ENCODE data around the gene OCIAD2. TPM values are rescaled to one million over a fixed set of nuclear protein-coding genes. Genes with fewer than 3 reads are reported as not detected.

OCIAD2 gene
- total and polyA plus RNA-seq, 2 of the 8 experiments (the other 6 are each of a cell fraction or from before 2014, with no cell fraction given): 105 to 122 TPM

- Histone ChIP-seq H3K14ac (ENCODE audit: insufficient read length) (no peak overlapping the region), H4K91ac (replicated peaks; ENCODE audit: insufficient read length, low read length) (no peak overlapping the region), H2AFZ (ENCODE audit: low read length) (no peak overlapping the region), H3K4me2 (ENCODE audit: insufficient read depth in 1 of 2, low read depth in 2 of 2, low read length in 2 of 2) (no peak overlapping the region), H3K27ac (ENCODE audit: low read depth, low read length) (no peak overlapping the region), H3K4me3 (ENCODE audit: extremely low read depth in 1 of 4, insufficient read depth in 2 of 4, low read depth in 3 of 4, low read length in 4 of 4) (no peak overlapping the region), H4K20me1 (replicated peaks in 1 of 2; ENCODE audit: control insufficient read depth in 1 of 2, insufficient read depth in 2 of 2, low read length in 2 of 2) (peaks cover 0 to 3% of the 10 kb centered on the region in 2 experiments), H3K4ac (replicated peaks; ENCODE audit: insufficient read length, low read depth, low read length) (no peak overlapping the region), H3K56ac (replicated peaks; ENCODE audit: insufficient read length, low read depth, low read length) (no peak overlapping the region), H3K23ac (ENCODE audit: insufficient read length) (no peak overlapping the region), H2BK5ac (ENCODE audit: low read depth, low read length) (no peak overlapping the region), H3K79me1 (ENCODE audit: low read depth, low read length) (no peaks in the 10 kb centered on the region), H2BK12ac (ENCODE audit: low read depth, low read length) (no peak overlapping the region), H2AK5ac (ENCODE audit: low read depth, low read length) (no peak overlapping the region), H3K9ac (replicated peaks in 1 of 4; ENCODE audit: extremely low read depth in 1 of 4, low read depth in 3 of 4, low read length in 3 of 4) (no peak overlapping the region), H3K23me2 (ENCODE audit: low read depth, low read length) (no peaks in the 10 kb centered on the region), H4K8ac (ENCODE audit: extremely low read depth, insufficient read depth, low read length) (no peak overlapping the region), H3K4me1 (replicated peaks in 1 of 4; ENCODE audit: control insufficient read depth in 3 of 4, insufficient read depth in 4 of 4, low read length in 3 of 4) (no peaks in the 10 kb centered on the region), H3K27me3 (replicated peaks in 1 of 4; ENCODE audit: control insufficient read depth in 3 of 4, extremely low read depth in 1 of 4, insufficient read depth in 3 of 4, low read length in 3 of 4) (no peaks in the 10 kb centered on the region), H3K18ac (ENCODE audit: extremely low read depth, low read length) (no peak overlapping the region), H3K9me3 (ENCODE audit: insufficient read depth in 2 of 2, low read depth in 1 of 2, low read length in 1 of 2) (no peaks in the 10 kb centered on the region), H2BK120ac (replicated peaks; ENCODE audit: low read depth, low read length) (no peak overlapping the region), H4K5ac (ENCODE audit: insufficient read length, low read depth, low read length) (no peak overlapping the region), H3K79me2 (ENCODE audit: control insufficient read depth in 1 of 2, insufficient read depth in 2 of 2, low read length in 2 of 2) (peaks cover 0 to 10% of the 10 kb centered on the region in 2 experiments; a peak in 2 of 4 replicates), H2BK15ac (ENCODE audit: low read length) (no peak overlapping the region), H3K36me3 (ENCODE audit: control insufficient read depth in 2 of 4, insufficient read depth in 4 of 4, low read length in 3 of 4) (peaks cover 4 to 74% (median 24%) of the 10 kb centered on the region in 4 experiments; a peak in 7 of 8 replicates), H2BK20ac (ENCODE audit: low read length) (no peak overlapping the region)
- POLR2A ChIA-PET (ENCODE audit: partially characterized antibody): interaction anchor here (0.9 to 13.7 kb wide), 3 partner anchors 9 to 15 kb away, joined by 3 to 113 read pairs (median 3); partner anchors contain the start of gene OCIAD1
- no peak for FAIRE-seq
- CTCF ChIA-PET (ENCODE audit: partially characterized antibody): interaction anchor here (1.3 kb wide), 1 partner anchor 8 kb away, joined by 3 read pairs; no protein-coding TSS in a partner anchor
- DNase-seq (ENCODE audit: low read depth in 1 of 2, low spot score in 2 of 2): no peak
- no peak for TF ChIP-seq FOSL1 (IDR thresholded peaks at IDR 0.05; ENCODE audit: insufficient read depth, low read depth, low read length)
- no peak for TF ChIP-seq KDM4A (IDR thresholded peaks at IDR 0.05; ENCODE audit: low read depth, low read length, severe bottlenecking)
- TF ChIP-seq USF2 (IDR thresholded peaks at IDR 0.05; ENCODE audit: low read length): no peak
- no peak for TF ChIP-seq POLR2AphosphoS5 (IDR thresholded peaks at IDR 0.05; ENCODE audit: low read depth, low read length)
- no peak for TF ChIP-seq RXRA (IDR thresholded peaks at IDR 0.05; ENCODE audit: insufficient read depth, low read depth, low read length)
- 94% methylated on average over 1 of the region's 1 CpG; no CpG with 5 or more reads in 1 of the 2 experiments for WGBS, 2 experiments (ENCODE audit: extremely low coverage in 1 of 2, insufficient coverage in 1 of 2, insufficient read length in 1 of 2, insufficient replicate concordance in 2 of 2, low coverage in 1 of 2, low lambda C conversion rate in 2 of 2, missing lambda C conversion rate in 1 of 2)
These were observed 54.9 kb downstream of the OCIAD2 start for GRCh38 chr4:48851651-48852050.
